Hippocampal formation (tissue), 2 donors: ENCODE data around the gene ADAMTSL3.

ENCODE experiments used
- DNase-seq, 2 donors: peaks; one replicate each; lab custom pipeline; 2025; lab: John Stamatoyannopoulos, UW

The ADAMTSL3 gene

DNA sequence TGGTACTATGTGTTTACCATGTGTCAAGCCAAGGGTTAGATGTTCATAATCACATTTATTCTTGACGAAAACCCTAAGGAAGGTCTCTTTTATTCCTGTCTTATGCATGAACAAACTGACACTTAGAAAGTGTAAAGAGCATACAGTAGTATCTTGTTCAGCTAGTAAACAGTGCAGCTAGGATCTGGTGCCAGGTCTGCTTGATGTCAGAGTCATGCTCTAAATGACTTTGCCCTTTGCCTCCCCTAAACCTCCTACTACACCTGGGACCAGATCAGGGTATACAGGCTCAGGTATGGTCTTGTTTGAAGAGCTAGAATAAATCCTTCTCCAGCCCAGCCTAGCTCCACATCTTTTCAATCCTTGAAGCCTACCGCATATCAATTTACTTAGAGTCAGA lies 232.4 kb downstream of the ADAMTSL3 start:
- DNase-seq = no peak

DNA sequence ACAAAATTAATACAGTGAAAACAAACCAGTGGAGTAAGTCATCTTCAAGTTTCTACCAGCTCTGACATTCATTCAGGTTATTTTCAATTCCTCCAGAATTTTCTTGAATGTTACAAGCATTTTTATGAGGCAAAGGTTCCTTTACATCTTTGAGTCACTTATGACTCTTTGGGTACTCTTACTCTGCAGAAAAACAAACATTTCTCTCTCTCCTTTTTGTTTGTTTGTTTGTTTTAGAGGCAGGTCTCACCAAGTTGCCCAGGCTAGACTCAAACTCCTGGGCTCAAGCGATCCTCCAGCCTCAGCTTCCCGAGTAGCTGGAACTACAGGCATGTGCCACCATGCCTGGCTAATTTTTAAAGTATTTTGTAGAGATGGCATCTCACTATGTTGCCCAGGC lies 233.5 kb downstream of the ADAMTSL3 start:
- no peak for DNase-seq

- DNase-seq = no peak
Observed at GRCh38 chr15:83887961-83888360, 234.0 kb downstream of the ADAMTSL3 start.

DNA sequence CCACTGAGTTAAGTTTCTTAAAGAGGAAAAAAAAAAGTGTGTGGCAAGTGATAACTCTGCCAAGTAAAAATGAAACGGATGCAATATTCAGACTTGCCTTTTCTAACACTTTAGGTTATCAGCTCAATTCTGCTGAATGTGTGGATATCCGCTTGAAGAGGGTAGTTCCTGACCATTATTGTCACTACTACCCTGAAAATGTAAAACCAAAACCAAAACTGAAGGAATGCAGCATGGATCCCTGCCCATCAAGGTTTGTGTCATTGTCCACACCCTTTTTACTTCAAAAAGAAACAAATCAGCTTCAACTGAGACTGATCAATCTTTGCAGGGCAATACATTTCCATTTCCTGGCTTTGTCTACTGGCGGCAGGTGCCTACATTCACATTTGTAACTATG lies 236.1 kb downstream of the ADAMTSL3 start:
- no peak for DNase-seq

GRCh38 chr15:83890587-83890986 lies 236.7 kb downstream of the ADAMTSL3 start:
- no peak for DNase-seq

GRCh38 chr15:83892498-83892897 lies 238.6 kb downstream of the ADAMTSL3 start:
- DNase-seq = no peak

GRCh38 chr15:83893308-83893707 lies 239.4 kb downstream of the ADAMTSL3 start:
- no peak for DNase-seq

DNA sequence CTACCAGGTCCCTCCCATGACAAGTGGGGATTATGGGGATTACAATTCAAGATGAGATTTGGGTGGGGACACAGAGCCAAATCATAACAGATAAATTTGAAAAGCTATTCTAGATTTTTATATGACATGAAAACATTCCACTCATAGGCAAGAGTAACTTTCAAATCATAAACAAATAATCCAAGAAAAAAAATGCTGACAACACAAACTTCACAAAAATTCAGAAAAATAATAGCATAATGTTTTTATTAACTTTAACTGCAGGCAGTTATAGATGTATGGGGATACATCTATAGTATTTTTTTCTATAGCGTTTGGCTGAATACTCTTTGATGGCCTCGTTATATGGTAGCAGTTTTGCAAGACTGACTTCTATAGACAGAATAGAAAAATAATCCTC lies 243.1 kb downstream of the ADAMTSL3 start:
- DNase-seq = no peak

DNA sequence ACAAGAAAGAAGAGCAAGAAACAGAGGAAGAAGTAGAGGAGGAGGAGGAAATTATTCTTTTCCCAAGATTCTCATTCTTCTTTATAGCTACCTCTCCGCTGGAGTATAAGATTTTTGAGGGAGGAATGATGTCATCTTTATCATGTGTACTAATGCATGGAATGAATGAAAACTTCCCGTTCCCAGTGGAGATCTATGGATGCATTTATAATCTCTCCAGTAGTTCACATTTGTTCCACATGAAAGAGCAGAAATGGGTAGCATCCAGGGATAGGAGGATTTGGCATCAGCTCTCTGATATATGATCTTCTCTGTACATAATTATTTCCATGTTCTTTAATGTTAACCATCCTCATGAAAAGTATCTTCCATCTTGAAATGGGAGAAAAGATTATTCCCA lies 244.4 kb downstream of the ADAMTSL3 start:
- no peak for DNase-seq

DNA sequence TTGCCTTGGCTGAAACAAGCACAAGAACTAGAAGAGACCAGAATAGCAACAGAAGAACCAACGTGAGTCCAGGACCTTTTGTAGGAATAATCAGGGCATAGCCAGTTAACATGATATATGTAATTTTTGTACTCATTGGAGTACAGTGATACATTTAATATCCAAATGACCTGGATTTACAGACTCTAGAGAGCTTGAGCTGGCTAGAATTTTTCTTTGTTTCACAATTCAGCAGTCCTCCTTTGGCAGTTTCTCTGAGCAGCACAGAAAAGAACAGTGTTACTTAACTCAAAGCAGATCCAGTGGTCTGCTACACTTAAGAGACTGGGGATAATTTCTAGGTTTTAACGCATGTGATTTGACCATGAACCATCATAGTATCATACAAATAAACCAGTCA lies 245.7 kb downstream of the ADAMTSL3 start:
- DNase-seq = no peak

DNA sequence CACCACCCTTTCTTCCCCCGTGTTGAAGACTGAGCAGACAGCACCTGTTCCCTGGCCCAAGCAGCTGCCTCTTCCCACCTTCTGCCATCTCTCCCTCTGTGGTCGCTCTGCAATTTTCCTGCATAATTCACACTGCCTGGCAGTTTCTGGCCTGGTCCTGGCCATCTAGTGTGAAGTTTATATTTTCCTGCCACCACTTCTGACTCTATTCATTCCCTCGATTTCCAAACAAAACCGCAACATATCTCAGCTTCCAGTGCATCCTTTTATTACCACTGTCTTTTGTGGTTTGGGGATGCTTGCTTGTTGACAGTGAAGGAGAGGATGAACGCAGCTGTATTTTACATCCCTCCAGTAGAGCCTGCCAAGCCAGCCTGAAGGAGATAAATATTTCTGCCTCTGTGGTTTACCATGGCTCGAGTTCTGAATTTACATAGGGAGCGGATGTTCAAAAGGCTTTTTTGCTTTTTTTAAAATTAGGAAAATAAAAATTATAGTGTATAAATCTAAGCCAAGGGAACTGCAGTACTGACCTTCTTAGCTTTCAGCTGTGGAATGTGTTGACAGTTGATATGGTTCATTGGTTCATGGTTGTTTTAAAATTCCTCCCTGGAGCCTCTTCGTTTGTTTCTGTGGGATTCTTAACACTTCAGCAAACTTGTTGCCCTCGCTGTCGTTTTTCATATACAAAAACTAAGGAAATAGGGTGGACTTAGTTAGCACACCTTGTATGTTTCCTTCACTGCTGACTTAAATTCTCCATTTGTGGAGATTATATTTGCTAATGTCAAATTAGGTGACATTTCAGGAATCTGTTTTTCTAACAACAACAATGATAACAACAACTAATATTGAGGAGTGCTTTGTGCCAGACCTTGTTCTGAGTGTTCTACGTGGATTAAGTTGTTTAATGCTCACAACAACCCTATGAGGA lies 250.5 kb downstream of the ADAMTSL3 start:
- no peak for DNase-seq

DNA sequence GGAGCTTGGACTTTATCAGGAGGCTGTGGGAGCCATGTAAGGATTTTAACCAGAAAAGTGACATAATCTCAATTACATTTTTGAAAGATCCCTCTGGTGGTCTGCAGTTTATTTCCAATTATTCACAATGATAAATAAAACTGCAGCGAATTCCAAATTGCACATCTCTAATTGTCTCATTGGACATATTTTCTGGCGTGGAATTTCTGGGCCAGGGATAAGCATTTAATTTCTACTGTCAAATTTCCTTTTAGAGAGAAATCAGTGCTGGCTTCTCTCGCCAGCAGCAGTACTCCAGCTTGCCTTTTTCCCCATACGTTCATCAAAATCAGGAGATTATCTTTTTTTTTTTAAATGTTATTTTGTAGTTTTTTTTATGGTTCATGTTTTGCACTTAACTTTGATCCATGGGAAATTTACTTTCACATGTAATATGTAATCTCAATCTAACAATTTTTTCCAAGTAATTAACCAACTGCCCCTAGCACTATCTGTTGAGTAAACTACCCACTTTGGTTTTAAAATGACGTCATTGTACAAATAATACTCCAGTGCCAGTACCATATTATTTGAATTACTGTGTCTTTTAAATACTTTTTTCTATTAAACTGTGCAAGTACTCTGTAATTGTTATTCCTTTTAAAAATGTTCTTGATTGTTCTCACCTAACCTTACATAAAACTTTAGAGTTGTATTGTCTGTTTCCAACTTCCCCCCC lies 251.8 kb downstream of the ADAMTSL3 start:
- DNase-seq = no peak

GRCh38 chr15:83911345-83911744 lies 257.4 kb downstream of the ADAMTSL3 start:
- DNase-seq = no peak

DNA sequence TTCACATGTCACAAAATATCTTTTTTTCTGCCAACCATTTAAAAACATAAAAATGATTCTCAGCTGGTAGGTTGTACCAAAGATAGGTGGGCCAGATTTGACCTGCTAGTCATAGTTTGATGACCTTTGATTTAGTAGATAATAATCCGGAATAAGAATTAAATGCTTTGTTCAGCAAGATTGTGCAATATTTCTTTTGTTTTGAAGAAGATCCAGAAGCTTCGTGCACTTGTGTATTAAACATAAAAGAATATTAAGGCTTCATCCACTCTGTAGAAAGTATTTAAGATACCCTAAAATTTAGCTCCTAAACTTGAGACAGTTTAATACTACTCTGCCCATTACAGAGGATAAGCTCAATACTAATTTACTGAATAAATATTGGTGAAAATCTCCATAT lies 258.4 kb downstream of the ADAMTSL3 start:
- DNase-seq = no peak

DNA sequence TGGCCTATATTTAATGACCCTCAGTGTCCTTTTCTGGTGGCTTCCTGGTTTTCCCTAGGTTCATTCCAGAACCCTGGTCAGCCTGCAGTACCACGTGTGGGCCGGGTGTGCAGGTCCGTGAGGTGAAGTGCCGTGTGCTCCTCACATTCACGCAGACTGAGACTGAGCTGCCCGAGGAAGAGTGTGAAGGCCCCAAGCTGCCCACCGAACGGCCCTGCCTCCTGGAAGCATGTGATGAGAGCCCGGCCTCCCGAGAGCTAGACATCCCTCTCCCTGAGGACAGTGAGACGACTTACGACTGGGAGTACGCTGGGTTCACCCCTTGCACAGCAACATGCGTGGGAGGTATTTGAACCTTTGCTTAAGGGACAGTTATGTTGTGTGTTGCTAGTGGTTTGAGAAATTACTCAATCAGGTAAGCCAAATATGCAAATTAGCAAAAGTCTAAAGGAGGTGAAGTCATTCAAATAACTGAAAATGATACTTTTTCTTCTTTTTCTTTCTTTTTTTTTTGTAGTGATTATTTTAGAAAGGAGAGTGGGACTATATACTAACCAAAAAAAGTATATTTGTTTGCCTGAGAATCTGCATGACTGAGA lies 259.2 kb downstream of the ADAMTSL3 start:
- no peak for DNase-seq

DNA sequence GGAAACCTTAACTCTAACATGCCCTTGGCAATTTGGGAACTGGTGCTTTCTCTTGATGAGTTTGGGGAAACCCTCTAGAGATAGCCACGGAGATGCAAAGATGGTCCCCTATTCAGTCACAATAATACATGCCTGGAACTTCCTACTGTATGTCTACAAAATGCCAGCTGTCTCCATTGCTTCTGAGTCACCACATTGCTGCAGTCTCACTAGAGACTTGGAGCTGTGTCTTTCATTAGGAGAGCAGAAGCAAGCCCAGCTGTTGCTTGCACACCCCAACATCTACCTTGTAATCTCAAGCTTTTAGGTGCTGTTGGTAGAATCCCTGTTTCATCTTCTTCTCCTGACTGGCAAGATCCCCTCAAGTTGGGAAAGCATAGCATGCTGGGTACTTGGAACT lies 261.0 kb downstream of the ADAMTSL3 start:
- DNase-seq = no peak

DNA sequence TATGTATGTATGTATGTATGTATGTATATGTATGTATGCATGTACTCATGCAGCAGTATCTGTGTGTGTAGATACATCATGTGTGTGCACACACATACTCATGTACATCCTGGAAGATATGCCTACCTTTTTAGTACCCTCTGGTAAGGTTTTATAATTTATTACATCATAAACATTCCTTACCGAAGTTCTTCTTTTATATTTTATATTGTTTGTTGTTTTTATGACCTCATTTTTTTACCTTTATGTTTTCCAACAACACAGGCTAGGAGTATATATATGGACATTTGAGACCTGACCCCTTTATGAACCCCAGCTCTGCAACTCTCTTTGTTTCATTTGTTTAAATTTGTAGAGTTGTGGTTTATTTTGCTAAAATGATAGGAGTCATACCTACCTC lies 263.5 kb downstream of the ADAMTSL3 start:
- DNase-seq = no peak

GRCh38 chr15:83918011-83918410 lies 264.1 kb downstream of the ADAMTSL3 start:
- DNase-seq = no peak

- no peak for DNase-seq
Observed at GRCh38 chr15:83919319-83919830, 265.5 kb downstream of the ADAMTSL3 start.

GRCh38 chr15:83919978-83920510 lies 266.1 kb downstream of the ADAMTSL3 start:
- no peak for DNase-seq

DNA sequence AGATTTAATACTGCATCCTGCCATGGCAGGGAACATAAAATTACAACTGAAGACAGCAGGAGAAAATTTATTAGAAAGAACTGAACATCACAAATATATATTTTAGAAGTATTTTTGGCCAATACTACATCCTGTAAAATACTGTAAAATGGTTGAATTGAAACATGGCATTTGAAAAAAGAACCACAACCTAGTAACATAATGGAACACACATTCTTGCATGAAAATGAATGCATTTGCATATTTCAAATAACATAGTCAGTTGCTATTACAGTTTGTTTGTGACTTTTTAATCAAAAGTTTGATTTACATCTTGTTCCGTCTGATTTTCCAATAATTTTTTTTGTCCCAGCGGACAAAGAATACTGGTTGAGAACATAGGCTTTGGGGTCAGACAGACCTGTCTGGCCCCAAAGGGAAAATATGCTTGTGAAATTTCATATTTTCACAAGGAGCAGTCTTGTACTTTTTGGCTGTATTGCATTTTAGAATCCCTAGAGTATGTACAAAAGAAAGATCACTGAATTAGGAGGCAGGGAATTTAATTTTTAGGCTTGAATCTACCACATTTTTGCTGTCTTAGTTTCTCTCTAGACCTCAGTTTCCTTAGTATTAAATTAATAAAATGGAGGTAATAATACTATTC lies 268.8 kb downstream of the ADAMTSL3 start:
- no peak for DNase-seq

- no peak for DNase-seq
Observed at GRCh38 chr15:83926116-83926515, 272.2 kb downstream of the ADAMTSL3 start.
